GM19438 (cell line): ENCODE results near the gene AXIN2.

Source experiments
- ATAC-seq: cut with Tn5 transposase; IDR thresholded peaks from one replicate; pipeline ENCODE4 v1.9.1; 2021; ENCODE audit warnings: low read depth; ENCODE audit not compliant: unreplicated experiment

Gene AXIN2

GRCh38 chr17:65584604-65585521 is 23.4 kb upstream of the AXIN2 start:
- no peak for ATAC-seq

GRCh38 chr17:65583921-65584603 is 22.6 kb upstream of the AXIN2 start:
- no peak for ATAC-seq

- no peak for ATAC-seq
These were observed 15.5 kb upstream of the AXIN2 start for GRCh38 chr17:65576939-65577338.

- no peak for ATAC-seq
These were observed 11.8 kb upstream of the AXIN2 start for GRCh38 chr17:65573282-65573602.

- ATAC-seq, result no peak
These were observed 11.3 kb upstream of the AXIN2 start for GRCh38 chr17:65572581-65573281.

DNA sequence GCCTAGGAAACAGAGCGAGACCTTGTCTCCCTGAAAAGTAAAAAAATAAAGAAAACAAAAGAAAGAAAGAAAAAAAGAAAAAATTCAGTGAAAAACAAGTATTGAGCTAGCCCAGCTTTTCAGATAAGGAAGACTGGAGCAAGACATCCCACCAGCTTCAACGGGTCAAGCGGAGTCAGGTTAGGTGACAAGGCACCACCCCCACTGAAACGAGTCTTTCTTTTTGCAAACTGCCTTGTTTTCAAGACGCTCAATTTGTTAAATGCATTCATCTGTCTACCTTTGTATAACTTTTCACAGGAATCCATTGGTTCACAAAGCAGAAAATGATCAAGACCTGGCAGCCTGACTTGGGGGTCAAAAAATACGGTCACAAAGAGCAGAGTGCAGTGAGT is 10.7 kb upstream of the AXIN2 start:
- no peak for ATAC-seq

GRCh38 chr17:65568918-65569317 is 7.5 kb upstream of the AXIN2 start:
- no peak for ATAC-seq

DNA sequence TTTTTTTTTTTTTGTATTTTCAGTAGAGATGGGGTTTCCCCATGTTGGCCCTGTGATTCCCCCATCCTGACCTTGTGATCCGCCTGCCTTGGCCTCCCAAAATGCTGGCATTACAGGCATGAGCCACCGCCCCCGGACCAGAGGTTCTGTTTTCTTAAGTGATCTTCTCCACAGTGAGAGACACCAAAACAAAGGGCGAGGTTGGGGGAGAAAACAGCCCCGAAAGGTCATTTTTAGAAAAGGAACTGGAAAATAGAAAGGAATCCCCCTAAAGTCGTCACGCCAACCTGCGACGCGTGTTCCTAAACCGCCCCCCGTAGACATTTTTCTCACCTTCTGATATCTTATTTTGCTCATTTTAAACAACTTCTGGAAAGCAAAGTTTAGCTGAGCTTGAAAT is 6.1 kb upstream of the AXIN2 start:
- ATAC-seq, result no peak

DNA sequence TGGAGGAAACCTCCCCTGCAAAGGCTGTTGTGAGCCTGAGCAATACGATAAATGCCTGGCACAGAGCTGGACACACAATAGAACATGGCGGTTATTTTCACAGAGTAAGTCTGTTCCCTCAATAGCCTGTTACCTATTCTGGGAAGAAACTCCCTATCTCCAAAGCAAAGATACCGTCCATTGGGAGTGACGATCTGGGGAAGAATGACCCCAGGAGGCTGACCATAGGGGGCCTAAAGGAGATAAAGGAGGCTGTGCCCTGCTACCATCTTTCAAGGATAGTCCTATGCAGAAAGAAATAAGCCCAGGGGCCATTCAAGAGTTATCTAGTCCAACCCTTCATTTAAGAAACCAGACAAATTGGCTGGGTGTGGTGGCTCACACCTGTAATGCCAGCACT is 4.1 kb upstream of the AXIN2 start:
- ATAC-seq, result no peak

- no peak for ATAC-seq
These were observed 3.3 kb upstream of the AXIN2 start for GRCh38 chr17:65564793-65565192.

DNA sequence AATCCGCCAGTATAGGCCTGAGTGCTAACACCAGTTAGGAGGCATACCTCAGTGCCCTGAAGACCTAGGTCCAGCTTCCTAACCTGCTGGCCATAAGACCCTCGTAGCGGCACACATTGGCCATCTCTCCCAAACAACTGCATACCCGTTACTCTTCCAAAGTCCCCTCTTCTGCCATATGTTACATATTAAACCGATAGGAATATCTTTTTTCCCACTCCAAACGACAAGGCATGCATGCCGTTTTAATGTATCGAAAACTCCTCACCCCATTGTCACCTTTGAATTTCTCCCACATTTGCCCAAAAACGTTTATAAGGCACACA is 721 bp upstream of the AXIN2 start:
- no peak for ATAC-seq

- ATAC-seq, result peak; percentile 35
These were observed 608 bp downstream of the AXIN2 start for GRCh38 chr17:65560628-65561451.

DNA sequence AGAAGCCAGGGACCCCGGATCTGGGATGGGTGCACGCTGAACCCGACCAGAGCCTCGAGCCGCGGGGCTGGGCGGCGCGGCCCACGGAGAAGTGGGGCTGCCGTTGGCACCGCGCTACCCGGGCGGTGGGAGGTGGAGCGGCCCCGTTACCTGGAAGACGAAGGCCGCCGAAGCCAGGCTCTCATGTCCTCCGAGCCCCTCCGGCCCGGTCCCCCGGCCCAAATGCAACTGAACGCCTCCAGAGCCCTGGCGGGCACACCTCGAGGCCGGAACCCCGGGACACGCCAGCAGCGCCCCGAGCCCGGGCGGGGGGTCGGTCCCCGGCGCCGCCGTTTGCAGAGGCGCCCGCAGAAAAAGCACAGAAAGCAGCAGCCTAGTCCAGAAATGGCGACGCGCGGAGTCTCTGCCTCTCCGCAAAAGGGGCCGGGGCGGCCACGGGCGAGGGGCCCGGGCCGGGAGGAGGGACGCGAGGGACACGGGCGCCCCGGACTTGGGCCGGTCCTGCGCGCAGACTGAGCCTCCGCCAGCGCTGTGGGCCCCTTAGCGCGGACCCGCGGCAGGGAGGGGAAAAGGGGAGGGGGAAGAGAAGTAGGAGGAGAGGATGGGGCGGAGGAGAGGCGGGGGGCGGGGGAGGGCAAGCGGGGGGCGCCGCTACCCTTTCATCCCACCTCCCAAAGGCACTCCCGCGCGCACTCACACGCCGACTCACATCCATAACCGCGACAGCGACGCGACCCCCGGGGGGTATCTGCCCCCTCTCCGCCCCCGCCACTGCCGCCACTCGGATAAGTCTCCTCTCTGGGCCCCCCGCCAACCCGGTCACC is 1.4 kb downstream of the AXIN2 start:
- no peak for ATAC-seq

DNA sequence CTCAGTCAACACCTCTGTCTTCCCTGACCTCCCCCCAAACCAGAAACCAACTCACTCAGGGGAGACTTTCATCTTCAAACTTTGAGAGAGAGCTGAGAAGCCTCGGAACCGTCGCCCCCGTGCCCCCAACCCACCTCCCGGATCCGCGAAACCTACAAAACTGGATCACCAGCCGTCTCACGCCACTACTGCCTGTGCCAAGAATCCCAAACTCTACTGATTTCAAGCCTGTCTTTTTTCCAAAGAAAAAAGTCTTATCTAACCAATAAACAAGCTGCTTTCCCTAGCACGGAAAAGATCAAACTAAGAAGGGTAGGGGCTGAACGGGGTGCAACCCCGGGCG is 2.0 kb downstream of the AXIN2 start:
- ATAC-seq, result no peak

DNA sequence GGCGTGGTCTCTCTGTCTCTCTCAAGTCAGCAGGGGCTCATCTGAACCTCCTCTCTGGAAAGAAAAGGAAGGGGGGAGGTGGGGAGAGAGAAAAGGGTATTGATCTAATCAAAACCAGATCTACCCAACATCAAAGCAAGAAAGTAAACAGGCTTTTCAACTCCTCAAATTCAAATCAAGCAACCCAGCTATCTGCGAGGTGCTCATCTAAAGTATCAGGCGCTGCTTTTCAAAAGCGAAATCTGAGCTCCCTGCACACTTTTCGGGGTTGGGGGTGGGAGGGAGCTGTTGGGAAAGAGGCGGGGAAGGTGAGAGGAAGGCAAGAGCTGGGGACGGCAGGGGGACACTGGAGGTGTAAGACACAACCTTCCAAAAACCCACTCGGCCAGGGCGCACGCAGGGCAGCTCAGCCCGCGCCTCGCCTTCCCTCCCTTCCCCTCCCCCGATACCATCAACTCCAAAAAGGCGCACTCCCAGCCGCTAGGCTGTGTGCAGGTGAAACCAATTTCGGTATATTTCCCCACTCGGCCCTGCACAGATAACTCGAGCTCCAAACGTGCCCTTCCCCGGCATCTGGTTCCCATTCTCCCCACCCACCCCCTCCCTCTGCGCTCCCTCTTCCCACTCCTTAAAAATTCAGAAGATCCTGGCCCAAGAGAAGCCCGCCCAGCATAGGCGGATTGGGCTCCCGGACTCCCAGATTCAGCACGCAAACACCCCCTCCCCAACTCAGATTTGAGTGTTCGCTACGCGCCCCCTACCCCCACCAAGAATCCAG is 2.6 kb downstream of the AXIN2 start:
- ATAC-seq, result no peak

DNA sequence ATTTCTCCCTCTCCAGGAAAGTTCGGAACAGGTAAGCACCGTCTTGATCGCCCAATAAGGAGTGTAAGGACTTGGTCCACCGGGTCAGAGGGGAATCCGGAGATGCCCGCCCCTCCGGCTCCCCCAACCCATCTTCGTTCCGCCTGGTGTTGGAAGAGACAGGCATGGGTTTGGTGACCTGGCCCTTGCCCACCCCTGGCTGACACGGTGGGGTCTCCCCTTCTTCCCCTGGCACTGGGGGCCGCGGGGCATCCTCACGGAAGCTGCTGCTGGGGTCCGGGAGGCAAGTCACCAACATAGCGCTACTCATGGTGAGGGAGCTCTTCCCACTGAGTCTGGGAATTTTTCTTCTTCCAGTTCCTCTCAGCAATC is 3.2 kb downstream of the AXIN2 start:
- ATAC-seq, result no peak

DNA sequence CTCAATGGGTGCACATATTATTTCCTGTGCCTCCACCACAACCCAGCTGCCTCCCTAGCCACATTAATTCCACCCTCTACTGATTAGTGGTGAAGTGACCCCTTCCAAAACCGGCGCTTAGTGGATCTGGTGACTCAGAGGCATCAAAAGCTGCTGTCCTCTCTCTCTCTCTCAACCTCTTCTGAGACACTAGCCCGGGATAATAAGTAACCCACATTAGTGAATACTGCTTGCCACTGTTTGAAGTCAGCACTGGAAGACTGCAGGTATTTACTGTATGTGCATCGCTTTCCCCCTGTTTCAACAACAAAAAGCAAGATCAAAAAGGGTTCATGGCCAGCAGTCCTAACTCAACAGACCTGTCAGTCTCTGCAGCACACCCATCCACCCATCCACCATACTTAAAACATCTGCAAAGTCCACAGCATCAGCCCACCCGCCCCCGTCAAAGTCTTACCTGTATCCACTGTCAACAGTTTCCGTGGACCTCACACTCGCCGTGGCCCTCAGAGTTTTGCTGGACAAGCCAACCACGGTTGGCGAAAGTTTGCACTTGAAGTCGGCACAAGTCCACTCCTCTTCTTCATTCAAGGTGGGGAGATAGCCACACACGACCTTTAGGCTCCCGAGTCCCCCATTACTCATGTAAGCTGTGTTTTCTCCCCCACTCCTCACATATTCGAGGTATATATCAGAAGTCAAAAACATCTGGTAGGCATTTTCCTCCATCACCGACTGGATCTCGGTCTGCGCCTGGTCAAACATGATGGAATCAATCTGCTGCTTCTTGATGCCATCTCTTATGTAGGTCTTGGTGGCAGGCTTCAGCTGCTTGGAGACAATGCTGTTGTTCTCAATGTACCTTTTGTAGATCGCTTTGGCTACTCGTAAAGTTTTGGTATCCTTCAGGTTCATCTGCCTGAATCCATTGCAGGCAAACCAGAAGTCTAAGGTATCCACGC is 3.8 kb downstream of the AXIN2 start:
- no peak for ATAC-seq

DNA sequence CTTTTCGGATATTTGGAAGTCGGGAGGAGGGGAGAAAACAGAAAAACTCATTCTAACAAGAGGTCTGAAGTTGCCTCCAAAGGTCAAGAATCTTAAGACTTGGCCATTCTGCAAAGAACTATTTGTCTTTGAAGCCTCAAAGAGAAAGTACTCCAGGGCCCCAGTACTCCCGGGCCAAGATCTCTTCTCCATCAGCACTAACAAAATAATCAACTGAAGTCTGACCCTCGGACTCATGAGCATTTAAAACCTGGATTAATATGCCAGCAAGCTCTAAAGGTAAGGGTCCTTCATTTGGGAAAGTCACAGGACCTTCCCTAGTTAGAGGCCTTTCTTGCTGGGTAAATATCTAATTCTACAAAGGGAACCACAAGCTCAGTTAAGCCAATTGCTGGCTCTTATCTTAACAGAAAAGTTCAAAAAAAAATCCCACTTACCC is 4.5 kb downstream of the AXIN2 start:
- ATAC-seq, result no peak
